Cardiac fibroblast (primary cell): ENCODE results near the gene RHBDF2.
"Not testable (repeated sequence)": the region's sequence is repeated elsewhere in the genome, so short reads cannot be mapped to it uniquely, and the experiment has no call there.

ENCODE experiments used
- DNase-seq, 2 donors: peaks; one replicate each; pipeline versions ENCODE4 v3.0.0 to v3.0.0-alpha.2; 2010; ENCODE audit warnings: low read depth in 2 of 2
- H3K4me3 ChIP-seq, 2 donors: replicated peaks in 1 of 2; 1 replicate in 1 of 2; 2 replicates in 1 of 2; pipeline ENCODE4 v1.5.1; 2011; ENCODE audit warnings: low read depth in 2 of 2, low read length in 2 of 2, mild to moderate bottlenecking in 2 of 2, moderate library complexity in 1 of 2
- TF ChIP-seq, protein P1 (sequence below): IDR thresholded peaks from one replicate; pipeline ENCODE4 v1.5.1; 2011; ENCODE audit warnings: low read depth, mild to moderate bottlenecking, low read length, inconsistent platforms

RHBDF2 gene

DNA sequence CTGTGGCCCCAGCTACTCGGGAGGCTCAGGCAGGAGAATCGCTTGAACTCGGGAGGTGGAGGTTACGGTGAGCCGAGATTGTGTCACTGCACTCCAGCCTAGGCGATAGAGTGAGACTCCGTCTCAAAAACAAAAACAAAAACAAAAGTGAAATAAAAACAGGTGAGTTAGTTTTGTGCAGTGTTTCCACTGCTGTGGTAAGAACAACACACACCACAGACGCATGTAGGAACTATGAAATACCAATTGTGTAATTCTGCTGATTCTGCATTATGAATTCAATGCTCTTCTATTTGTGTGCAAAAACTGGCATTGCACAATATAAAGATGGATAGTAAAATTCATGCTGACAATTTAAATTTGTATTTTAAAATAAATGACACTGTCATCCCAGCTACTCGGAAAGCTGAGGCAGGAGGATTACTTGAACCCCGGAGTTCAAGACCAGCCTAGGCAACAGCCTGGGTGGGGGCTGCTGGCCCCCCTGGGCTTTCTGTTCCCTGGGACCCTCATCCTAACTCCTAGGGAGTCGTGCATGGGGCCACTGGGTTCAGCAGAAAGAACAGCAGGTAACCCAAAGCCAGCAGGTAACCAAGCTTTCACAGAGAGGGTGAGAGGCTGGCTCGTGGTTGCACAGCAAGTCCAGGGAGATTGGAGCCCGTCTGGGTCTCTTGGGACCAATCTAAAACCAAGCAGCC is 10.6 kb upstream of the RHBDF2 start:
- H3K4me3 ChIP-seq = no peak overlapping the region
- peak in 1 of 2 donors; percentile 43 for DNase-seq

DNA sequence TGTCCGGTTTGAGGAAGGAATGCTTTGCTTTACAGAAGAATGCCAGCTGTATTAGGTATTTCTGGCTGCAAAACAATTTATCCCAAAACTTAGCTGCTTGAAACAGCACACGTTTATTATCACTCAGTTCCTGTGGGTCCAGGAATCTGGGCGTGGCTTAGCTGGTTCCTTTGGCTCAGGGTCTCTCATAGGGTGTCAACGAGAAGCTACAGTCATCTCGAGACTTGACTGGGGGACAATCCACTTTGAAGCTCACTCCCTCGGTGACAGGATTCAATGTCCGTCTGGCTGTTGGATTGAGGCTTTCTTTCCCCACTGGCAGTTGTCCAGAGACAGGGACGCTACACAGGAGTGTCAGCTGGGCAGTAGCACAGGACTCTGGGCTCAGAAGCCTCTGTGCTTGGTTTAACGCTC is 9.6 kb upstream of the RHBDF2 start:
- DNase-seq = peak in 1 of 2 donors; percentile 59
- H3K4me3 ChIP-seq = no peak overlapping the region
- TF ChIP-seq, protein P1, sequence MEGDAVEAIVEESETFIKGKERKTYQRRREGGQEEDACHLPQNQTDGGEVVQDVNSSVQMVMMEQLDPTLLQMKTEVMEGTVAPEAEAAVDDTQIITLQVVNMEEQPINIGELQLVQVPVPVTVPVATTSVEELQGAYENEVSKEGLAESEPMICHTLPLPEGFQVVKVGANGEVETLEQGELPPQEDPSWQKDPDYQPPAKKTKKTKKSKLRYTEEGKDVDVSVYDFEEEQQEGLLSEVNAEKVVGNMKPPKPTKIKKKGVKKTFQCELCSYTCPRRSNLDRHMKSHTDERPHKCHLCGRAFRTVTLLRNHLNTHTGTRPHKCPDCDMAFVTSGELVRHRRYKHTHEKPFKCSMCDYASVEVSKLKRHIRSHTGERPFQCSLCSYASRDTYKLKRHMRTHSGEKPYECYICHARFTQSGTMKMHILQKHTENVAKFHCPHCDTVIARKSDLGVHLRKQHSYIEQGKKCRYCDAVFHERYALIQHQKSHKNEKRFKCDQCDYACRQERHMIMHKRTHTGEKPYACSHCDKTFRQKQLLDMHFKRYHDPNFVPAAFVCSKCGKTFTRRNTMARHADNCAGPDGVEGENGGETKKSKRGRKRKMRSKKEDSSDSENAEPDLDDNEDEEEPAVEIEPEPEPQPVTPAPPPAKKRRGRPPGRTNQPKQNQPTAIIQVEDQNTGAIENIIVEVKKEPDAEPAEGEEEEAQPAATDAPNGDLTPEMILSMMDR = no peak

More for the DNA sequence above, 10.6 kb upstream of the RHBDF2 start:
- TF ChIP-seq, protein P1 = no peak

DNA sequence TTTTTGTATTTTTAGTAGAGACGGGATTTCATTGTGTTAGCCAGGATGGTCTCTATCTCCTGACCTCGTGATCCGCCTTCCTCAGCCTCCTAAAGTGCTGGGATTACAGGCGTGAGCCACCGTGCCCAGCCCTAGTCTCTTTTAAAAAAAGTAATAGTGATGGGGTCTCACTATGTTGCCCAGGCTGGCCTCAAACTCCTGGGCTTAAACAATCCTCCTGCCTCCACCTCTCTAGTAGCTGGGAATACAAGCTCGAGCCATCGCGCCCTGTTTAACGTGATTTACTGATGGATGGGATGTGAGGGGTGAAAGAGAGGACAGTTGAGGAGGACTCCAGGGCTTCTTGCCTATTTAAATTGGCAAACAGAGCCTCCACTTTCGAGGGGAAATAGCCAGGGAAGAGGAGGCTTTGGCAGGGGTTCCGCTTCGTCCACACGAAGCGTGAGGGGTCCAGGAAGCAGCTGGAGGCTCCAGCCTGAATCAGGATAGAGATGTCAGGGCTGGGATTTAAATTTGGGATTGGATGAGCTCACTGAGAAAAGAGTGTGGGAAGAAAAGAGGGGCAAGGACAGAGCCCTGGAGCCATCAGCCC is 7.3 kb upstream of the RHBDF2 start:
- H3K4me3 ChIP-seq, DNase-seq: not testable (repeated sequence)

DNA sequence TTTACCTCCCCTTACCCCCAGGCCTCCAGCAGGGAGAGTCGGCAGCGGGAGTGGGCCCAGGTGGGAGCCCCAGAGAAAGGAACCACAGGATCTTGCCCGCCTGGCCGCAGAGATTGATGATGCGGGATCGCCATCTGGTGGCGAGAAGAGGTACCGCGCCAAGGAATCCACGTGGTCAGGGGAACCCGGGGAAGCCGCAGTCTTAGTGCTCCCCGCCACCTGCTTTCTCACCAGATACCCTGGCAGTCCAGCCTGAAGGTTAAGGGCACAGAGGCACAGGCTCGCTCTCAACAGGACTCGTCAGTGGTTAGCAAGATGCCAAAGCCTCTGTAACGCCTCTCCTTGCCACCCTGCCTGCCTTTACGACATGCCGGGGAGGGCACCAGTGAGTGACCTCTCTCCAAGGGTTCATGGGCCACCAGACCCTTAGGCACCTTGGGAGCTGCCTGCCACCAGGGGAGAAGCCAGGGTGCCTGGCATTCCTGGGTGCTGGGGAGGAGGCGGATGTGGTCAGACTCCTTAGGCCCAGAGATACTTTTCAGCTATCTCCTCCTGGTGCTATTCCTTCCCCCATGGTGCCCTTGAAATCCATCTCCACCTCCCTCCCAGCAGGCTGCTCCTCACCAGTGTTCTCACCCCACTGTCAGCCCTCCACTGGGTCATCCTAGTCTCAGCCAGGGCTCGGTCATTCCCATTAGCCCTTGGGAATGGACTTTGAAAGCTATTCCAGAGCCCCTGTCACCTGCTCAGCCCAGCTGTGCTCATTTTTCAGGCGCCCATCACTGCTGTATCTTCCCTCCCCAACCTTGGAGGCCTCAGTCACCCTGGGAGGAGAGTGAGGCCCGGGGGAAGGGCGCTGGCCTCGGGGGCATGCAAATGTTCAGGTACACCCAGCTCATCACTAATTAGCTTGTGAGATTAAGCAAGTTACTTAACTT is 5.5 kb upstream of the RHBDF2 start:
- no peak overlapping the region for H3K4me3 ChIP-seq
- TF ChIP-seq, protein P1 = peak; percentile 84
- DNase-seq = peak; percentile 67 to 68

DNA sequence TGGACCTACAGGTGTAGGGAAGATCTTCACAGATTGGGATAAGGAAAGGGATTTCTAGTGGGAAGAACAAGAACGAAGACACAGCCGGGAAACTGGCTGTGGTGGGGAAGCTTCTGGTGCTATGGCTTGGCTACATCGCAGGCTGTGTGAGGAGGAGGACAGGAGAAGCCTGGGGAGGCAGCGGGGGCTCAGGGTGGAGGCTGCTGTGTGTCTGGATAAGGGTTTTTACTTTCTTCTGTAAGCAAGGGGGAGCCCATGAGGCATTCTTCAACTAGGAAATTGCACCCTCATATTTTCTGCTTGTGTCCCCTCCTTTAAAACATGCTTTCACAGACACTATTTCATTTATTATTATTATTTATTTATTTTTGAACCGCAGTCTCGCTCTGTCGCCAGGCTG is 2.9 kb upstream of the RHBDF2 start:
- DNase-seq = no peak
- TF ChIP-seq, protein P1 = peak; percentile 13
- H3K4me3 ChIP-seq = no peak overlapping the region

DNA sequence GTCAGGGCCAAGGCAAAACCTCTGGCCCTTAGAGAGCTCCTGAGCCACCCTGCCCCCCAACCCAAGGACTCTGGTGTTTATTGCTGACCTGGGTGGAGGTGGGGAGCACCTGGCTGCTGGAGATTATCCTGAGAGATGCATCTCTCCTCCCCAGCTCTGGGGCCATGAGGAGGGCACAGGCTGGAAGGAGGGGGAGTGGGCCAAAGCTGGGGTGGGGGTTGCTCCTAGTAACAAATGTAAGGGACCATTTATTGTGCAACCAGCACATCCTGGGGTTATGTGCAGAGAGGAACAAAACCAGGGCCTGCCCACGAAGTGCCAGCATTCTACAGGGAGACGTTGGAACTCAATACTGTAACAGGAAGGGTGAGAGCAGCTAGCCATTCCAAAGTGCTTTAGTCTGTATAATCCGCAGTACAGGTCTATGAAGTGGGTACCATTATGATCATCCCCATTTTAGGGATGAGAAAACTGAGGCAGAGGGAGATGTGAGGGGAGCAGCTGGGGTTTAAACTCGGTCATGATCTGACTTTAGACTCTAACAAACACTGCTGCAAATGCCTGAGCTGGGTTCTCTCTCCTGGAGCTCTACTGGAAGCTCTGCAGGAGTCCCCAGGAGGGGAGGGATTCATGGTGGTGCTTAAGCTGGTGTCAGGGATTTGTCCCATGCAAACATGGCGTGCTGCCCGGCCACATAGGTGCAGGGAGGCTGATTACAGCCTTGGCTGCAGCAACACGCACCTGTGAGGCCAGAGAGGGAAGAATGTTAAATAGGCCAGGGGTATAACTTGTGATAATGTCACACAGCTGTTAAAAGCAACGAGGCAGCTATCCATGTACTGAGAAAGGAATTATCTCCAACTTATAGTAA is 1.4 kb upstream of the RHBDF2 start:
- no peak overlapping the region for H3K4me3 ChIP-seq
- TF ChIP-seq, protein P1 = no peak
- no peak for DNase-seq
